Ramos (cell line): ENCODE results near the gene PLEKHA8.

Experiments
- in situ Hi-C: fragments of 300-500 bp; cut with MboI; formaldehyde crosslinking; loops from one replicate; pipeline ENCODE4 v1.14.3; 2022; ENCODE audit warnings: low sequenced_read_pairs; ENCODE audit not compliant: unreplicated experiment

PLEKHA8 gene

GRCh38 chr7:30162133-30162532 lies 133.9 kb downstream of the PLEKHA8 start:
- in situ Hi-C loops = loop anchor here (10.0 kb wide), 1 partner anchor 403 kb away; no protein-coding TSS in a partner anchor

GRCh38 chr7:30162622-30163124 lies 134.5 kb downstream of the PLEKHA8 start:
- in situ Hi-C loops = loop anchor here (10.0 kb wide), 1 partner anchor 402 kb away; no protein-coding TSS in a partner anchor

- in situ Hi-C loops = loop anchor here (10.0 kb wide), 1 partner anchor 401 kb away; no protein-coding TSS in a partner anchor
These were observed 135.2 kb downstream of the PLEKHA8 start for GRCh38 chr7:30163231-30163894.

GRCh38 chr7:30164567-30164966 lies 136.4 kb downstream of the PLEKHA8 start:
- in situ Hi-C loops = loop anchor here (10.0 kb wide), 1 partner anchor 400 kb away; no protein-coding TSS in a partner anchor

GRCh38 chr7:30165590-30165989 lies 137.4 kb downstream of the PLEKHA8 start:
- in situ Hi-C loops = loop anchor here (10.0 kb wide), 1 partner anchor 399 kb away; no protein-coding TSS in a partner anchor

- in situ Hi-C loops = loop anchor here (10.0 kb wide), 1 partner anchor 399 kb away; no protein-coding TSS in a partner anchor
These were observed 138.1 kb downstream of the PLEKHA8 start for GRCh38 chr7:30166155-30166840.

- in situ Hi-C loops = loop anchor here (10.0 kb wide), 1 partner anchor 398 kb away; no protein-coding TSS in a partner anchor
These were observed 138.6 kb downstream of the PLEKHA8 start for GRCh38 chr7:30166841-30167235.

GRCh38 chr7:30167901-30168300 lies 139.7 kb downstream of the PLEKHA8 start:
- in situ Hi-C loops = loop anchor here (10.0 kb wide), 1 partner anchor 397 kb away; no protein-coding TSS in a partner anchor

- in situ Hi-C loops = loop anchor here (10.0 kb wide), 1 partner anchor 396 kb away; no protein-coding TSS in a partner anchor
These were observed 140.8 kb downstream of the PLEKHA8 start for GRCh38 chr7:30168835-30169573.

GRCh38 chr7:30169579-30169978 lies 141.4 kb downstream of the PLEKHA8 start:
- in situ Hi-C loops = loop anchor here (10.0 kb wide), 1 partner anchor 395 kb away; no protein-coding TSS in a partner anchor

- in situ Hi-C loops = no loop called here
These were observed 142.4 kb downstream of the PLEKHA8 start for GRCh38 chr7:30170476-30171205.

GRCh38 chr7:30171766-30172447 lies 143.7 kb downstream of the PLEKHA8 start:
- in situ Hi-C loops = no loop called here

GRCh38 chr7:30172451-30172850 lies 144.2 kb downstream of the PLEKHA8 start:
- in situ Hi-C loops = no loop called here

- in situ Hi-C loops = no loop called here
These were observed 145.1 kb downstream of the PLEKHA8 start for GRCh38 chr7:30173058-30173897.

- in situ Hi-C loops = no loop called here
These were observed 147.0 kb downstream of the PLEKHA8 start for GRCh38 chr7:30175180-30175579.

GRCh38 chr7:30175636-30176147 lies 147.5 kb downstream of the PLEKHA8 start:
- in situ Hi-C loops = no loop called here

- in situ Hi-C loops = no loop called here
These were observed 148.4 kb downstream of the PLEKHA8 start for GRCh38 chr7:30176463-30177109.
